Left ventricle myocardium inferior (tissue), 1 donor: Measurements from ENCODE around the gene NOTCH2. TPM values are rescaled to one million over a fixed set of nuclear protein-coding genes. Genes with fewer than 3 reads are reported as not detected.
"Not testable (repeated sequence)": the region's sequence is repeated elsewhere in the genome, so short reads cannot be mapped to it uniquely, and the experiment has no call there.

Experiments used
- DNase-seq: peaks from one replicate; pipeline ENCODE4 v3.0.0-alpha.2; 2020
- H3K27ac ChIP-seq: fragments of 200-600 bp; replicated peaks from 2 replicates; pipeline ENCODE4 v1.8.0; 2021
- H3K27me3 ChIP-seq: fragments of 200-600 bp; 2 replicates; pipeline ENCODE4 v1.8.0; 2021; ENCODE audit warnings: low read depth
- H3K36me3 ChIP-seq: fragments of 200-600 bp; 2 replicates; pipeline ENCODE4 v1.8.0; 2021
- H3K4me1 ChIP-seq: fragments of 200-600 bp; 2 replicates; pipeline ENCODE4 v1.8.0; 2021
- H3K4me3 ChIP-seq: fragments of 200-600 bp; 2 replicates; pipeline ENCODE4 v1.8.0; 2021; ENCODE audit warnings: mild to moderate bottlenecking, moderate library complexity
- H3K9me3 ChIP-seq: fragments of 200-600 bp; replicated peaks from 2 replicates; pipeline ENCODE4 v1.8.0; 2021
- intact Hi-C: fragments of 100-400 bp; cut with micrococcal nuclease; formaldehyde crosslinking; loops from one replicate; pipeline ENCODE4 v1.11.0; 2022
- total RNA-seq: library from RNA; stranded (reverse); fragmentation: NEBNext Ultra II Directional; extraction: Animal tissue kit (Norgen Biotek cat#: 25700); gene quantifications from one replicate; pipeline ENCODE4 v1.2.1, GENCODE V29; 2021
- TF ChIP-seq, protein P1 (sequence below): fragments of 200-600 bp; IDR thresholded peaks from 2 replicates; pipeline ENCODE4 v1.8.0; 2021; ENCODE audit warnings: antibody characterized with exemption, mild to moderate bottlenecking, borderline replicate concordance
- donor health status: DM: no; HTN: yes; CAD: no; lungs with severe emphysema.

The NOTCH2 gene
- total RNA-seq, 1 donor from 2014 or later: 16.1 TPM

DNA sequence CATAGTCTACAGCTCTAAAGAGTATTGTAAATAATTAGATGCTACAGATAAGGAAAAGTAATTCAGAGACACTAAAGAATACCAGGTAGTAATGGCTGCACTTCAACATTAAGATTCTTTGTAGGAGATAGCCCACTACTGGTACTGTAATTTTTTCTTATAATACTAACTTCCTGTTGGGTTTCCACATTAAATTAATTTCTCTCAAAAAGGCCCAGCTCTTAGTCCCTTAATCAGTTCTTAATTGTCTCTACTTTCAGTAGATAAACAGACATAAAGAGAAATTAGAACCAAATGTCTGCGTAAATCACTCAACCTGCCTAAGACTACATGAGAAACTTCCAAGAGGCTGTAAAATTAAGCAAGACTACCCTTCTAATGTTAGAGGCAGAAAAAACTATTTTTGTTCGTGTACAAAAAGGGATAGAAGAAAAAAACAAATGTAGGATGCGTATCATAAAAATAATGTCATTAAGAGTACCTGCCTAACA is 83.4 kb downstream of the NOTCH2 start:
- Histone ChIP-seq H3K4me1 (peaks cover 23% of the 10 kb centered on the region), H3K4me3 (no peak overlapping the region), H3K27me3 (no peaks in the 10 kb centered on the region), H3K36me3 (peaks cover 10% of the 10 kb centered on the region), H3K27ac (no peak overlapping the region), H3K9me3 (no peaks in the 10 kb centered on the region)
- intact Hi-C loops: no loop called here
- TF ChIP-seq, protein P1, sequence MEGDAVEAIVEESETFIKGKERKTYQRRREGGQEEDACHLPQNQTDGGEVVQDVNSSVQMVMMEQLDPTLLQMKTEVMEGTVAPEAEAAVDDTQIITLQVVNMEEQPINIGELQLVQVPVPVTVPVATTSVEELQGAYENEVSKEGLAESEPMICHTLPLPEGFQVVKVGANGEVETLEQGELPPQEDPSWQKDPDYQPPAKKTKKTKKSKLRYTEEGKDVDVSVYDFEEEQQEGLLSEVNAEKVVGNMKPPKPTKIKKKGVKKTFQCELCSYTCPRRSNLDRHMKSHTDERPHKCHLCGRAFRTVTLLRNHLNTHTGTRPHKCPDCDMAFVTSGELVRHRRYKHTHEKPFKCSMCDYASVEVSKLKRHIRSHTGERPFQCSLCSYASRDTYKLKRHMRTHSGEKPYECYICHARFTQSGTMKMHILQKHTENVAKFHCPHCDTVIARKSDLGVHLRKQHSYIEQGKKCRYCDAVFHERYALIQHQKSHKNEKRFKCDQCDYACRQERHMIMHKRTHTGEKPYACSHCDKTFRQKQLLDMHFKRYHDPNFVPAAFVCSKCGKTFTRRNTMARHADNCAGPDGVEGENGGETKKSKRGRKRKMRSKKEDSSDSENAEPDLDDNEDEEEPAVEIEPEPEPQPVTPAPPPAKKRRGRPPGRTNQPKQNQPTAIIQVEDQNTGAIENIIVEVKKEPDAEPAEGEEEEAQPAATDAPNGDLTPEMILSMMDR: no peak
- no peak for DNase-seq

DNA sequence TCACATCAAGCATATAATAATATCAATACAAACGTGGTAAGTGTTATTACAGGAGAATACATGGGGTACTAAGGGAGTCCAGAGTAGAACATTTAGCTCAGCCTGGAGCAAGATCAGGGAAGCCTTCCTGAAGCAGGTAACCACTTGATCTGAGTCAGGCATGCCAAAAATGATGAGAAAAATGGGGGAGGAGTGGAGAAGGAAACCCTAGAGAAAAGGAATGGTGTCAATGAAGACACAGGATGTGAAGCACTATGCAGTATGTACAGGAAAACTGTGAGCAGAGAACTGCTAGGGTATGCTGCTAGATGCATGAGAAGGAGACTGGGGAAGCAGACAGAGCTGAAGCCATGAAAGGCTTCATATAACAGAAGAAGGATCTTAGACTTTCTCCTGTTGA is 84.7 kb downstream of the NOTCH2 start:
- no peaks in the 10 kb centered on the region for H3K9me3 ChIP-seq
- DNase-seq: no peak
- no peak overlapping the region for H3K27ac ChIP-seq
- TF ChIP-seq, protein P1: no peak
- H3K36me3 ChIP-seq: peaks cover 10% of the 10 kb centered on the region
- no peak overlapping the region for H3K4me3 ChIP-seq
- H3K4me1 ChIP-seq: peaks cover 23% of the 10 kb centered on the region
- H3K27me3 ChIP-seq: no peaks in the 10 kb centered on the region
- intact Hi-C loops: no loop called here

DNA sequence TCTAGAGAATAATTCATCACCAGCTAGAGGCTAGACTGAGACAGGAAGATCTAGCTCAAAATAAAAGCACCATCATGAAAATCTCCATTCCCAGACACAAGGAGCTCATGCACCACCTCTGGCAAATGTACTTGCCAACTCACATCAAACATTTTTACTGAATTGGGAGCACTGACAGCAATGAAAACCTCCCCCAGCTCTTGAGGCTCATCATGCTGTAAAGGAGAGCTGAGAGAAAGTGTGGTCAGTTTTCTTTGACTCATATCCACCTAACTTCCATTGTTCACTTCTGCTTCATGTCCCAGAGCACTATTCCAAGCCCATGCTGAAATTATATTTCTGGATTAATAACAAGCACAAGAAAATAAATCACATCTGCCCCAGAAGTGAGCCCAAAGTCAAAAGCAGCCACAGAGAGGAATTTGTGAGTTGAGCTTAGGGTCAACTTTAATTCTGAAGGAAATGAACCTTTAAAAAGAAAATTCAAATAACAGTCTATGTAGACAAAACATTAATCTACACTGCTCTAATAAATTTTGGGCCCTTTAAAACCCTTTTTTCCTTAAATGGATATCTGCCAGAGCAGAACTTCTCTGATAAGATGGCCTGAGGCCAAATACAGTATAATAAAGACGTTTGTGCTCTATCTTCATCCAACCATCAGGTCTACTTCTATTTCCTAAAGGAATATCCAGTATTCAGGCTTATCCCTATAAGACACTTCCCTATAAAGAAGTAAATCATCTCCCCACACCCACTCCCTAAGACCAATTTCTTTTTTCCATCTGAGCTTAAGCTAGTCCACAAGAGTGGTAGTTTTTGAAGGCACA is 87.3 kb downstream of the NOTCH2 start:
- intact Hi-C loops: no loop called here
- TF ChIP-seq, protein P1: no peak
- Histone ChIP-seq H3K4me1 (peaks cover 17% of the 10 kb centered on the region), H3K9me3 (no peaks in the 10 kb centered on the region), H3K27ac (no peak overlapping the region), H3K4me3 (no peak overlapping the region), H3K27me3 (no peaks in the 10 kb centered on the region), H3K36me3 (peaks cover 10% of the 10 kb centered on the region)
- DNase-seq: no peak

DNA sequence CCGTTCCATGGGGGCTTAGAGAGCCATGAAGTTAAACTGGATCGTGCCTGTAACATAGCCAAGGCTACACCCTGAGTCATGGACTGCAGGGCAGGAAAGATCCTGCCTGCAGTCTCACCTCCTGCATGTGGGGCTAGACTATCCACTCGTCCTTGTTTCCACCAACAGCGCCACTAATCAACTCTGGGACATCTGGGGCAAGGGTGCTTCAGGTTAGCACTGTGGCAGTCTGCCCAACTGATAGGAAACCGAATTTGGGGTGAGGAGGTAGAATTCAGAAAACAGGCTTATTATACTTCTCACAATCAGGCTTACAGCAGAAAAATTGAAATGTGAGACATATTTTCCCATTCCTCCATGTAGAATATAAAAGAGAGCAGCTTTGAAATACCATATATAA is 88.0 kb downstream of the NOTCH2 start:
- TF ChIP-seq, protein P1: no peak
- H3K9me3 ChIP-seq: no peaks in the 10 kb centered on the region
- intact Hi-C loops: no loop called here
- H3K4me1 ChIP-seq: peaks cover 11% of the 10 kb centered on the region
- no peak overlapping the region for H3K27ac ChIP-seq
- no peak overlapping the region for H3K4me3 ChIP-seq
- H3K36me3 ChIP-seq: peaks cover 6% of the 10 kb centered on the region
- no peak for DNase-seq
- no peaks in the 10 kb centered on the region for H3K27me3 ChIP-seq

DNA sequence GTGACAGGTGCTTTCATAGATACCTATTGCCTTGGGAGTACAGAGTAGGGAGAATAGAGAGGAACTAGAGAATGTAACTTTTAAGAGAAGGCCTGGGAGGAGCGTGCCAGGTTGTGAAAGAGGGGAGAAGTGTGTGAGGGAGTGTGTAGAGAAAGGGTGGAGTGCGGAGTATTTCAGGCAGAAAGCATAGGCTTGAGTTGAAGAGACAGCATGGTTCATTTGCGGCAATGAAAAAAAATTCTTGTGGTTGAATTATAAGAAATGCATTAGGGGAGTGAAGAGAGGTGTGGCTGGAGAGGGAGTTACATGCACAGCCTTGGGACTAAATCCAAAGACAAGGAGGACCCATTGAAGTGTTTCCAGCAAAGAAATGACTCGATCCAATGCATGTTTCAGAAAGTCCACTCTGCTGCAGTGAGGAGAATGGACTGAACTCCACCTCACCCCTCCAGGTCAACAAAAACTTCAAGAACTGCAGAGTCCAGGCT is 91.4 kb downstream of the NOTCH2 start:
- Histone ChIP-seq H3K36me3 (no peaks in the 10 kb centered on the region), H3K27me3 (no peaks in the 10 kb centered on the region), H3K4me3 (no peak overlapping the region), H3K27ac (no peak overlapping the region), H3K4me1 (peaks cover 10% of the 10 kb centered on the region), H3K9me3 (no peaks in the 10 kb centered on the region)
- intact Hi-C loops: no loop called here
- DNase-seq: no peak
- TF ChIP-seq, protein P1: no peak

DNA sequence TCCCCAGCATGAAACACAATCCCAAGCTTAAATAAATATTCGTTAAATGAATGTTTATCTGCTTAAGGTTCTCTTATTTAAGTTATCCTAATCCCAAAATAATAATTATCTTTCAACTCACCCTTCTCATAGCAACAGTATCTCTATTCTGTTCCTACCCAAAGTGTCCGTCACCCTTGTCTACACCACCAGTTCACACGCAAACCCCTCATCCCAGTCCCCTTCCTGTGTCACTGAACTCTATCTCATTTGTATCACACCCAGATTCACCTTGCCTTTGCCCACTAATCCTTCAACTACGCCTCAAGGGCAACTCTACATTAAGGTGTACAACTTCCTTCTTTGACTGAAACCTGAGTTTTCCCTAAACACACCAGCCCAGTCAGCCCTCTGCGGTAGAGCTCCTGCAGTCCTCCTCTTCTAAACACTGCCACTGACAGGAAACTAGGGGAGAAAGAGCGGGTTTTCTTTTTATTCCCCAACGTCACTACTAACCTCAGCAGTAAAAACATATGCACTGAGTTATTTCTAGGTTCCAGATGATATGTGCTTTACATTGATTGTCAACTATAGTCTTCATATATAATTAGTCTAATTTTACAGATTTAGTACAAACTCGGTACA is 92.2 kb downstream of the NOTCH2 start:
- H3K36me3 ChIP-seq, H3K9me3 ChIP-seq, H3K4me3 ChIP-seq, DNase-seq, H3K27me3 ChIP-seq, intact Hi-C loops, H3K4me1 ChIP-seq, H3K27ac ChIP-seq: not testable (repeated sequence)

DNA sequence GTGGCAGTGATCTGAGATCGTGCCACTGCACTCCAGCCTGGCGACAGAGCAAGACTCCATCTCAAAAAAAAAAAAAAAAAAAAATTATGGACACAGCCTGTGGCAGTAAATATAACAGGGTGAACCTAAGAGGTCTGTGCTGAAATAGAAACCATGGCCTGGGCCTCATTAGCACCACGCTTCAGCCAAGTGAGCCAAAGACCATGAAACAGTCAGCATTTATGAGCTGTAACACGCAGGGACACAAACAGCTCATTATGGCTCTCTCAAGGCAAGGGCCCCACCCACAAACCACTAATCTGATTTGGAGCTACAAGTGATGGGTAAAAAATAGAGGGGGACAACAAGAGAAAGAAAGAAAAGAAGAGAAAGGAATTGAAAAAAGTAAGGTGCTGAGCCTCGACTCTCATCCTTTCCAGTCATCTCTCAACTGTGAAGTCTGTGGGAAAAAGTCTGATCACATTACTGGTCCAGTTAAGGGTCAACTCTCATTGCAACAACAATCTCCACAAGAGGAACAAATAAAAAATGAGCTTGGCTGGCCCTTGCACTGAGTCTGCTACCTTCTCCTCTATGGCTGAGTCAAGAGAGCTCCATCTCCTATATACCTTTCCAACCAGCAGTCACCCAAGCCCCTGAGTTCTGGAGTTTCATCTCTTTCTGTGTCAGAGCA is 93.7 kb downstream of the NOTCH2 start:
- H3K4me1 ChIP-seq, H3K9me3 ChIP-seq, H3K27ac ChIP-seq, intact Hi-C loops, H3K27me3 ChIP-seq, DNase-seq, H3K4me3 ChIP-seq, H3K36me3 ChIP-seq: not testable (repeated sequence)
